Fibroblast of lung (primary cell): Measurements from ENCODE around the gene SMOC2. TPM values are rescaled to one million over a fixed set of nuclear protein-coding genes. Genes with fewer than 3 reads are reported as not detected.
"Not testable (repeated sequence)": the region's sequence is repeated elsewhere in the genome, so short reads cannot be mapped to it uniquely, and the experiment has no call there.

Experiments
- DNase-seq, 2 donors: peaks; one replicate each; pipeline versions ENCODE4 v3.0.0 to v3.0.0-alpha.2; 2010; ENCODE audit warnings: low read depth in 2 of 2
- H2AFZ ChIP-seq: 2 replicates; pipeline ENCODE4 v1.5.1; 2012; ENCODE audit warnings: low read length, control low read depth, inconsistent platforms
- H3K27ac ChIP-seq: 2 replicates; pipeline ENCODE4 v1.5.1; 2011; ENCODE audit warnings: low read length, control low read depth; ENCODE audit not compliant: insufficient read depth
- H3K27me3 ChIP-seq: 2 replicates; pipeline ENCODE4 v1.5.1; 2011; ENCODE audit warnings: mild to moderate bottlenecking, low read length; ENCODE audit not compliant: control insufficient read depth, insufficient read depth
- H3K36me3 ChIP-seq: 2 replicates; pipeline ENCODE4 v1.5.1; 2011; ENCODE audit warnings: low read length; ENCODE audit not compliant: control insufficient read depth, insufficient read depth
- H3K4me1 ChIP-seq: 2 replicates; pipeline ENCODE4 v1.5.1; 2011; ENCODE audit warnings: low read length; ENCODE audit not compliant: control insufficient read depth, insufficient read depth; ENCODE audit errors: extremely low read depth
- H3K4me2 ChIP-seq: 2 replicates; pipeline ENCODE4 v1.5.1; 2011; ENCODE audit warnings: low read length, control low read depth; ENCODE audit not compliant: insufficient read depth; ENCODE audit errors: extremely low read depth
- H3K4me3 ChIP-seq, 4 experiments: fragments of 200-600 bp in 1 of 4; sonication (generic) in 1 of 4; replicated peaks in 1 of 4; 2 replicates each; pipeline ENCODE4 v1.5.1; 2011 to 2016; ENCODE audit warnings: low read length in 4 of 4, low read depth in 3 of 4, mild to moderate bottlenecking in 3 of 4, control low read depth in 2 of 4, inconsistent platforms in 1 of 4, mixed read lengths in 1 of 4; ENCODE audit not compliant: insufficient read depth in 1 of 4; ENCODE audit errors: control extremely low read depth in 1 of 4
- H3K79me2 ChIP-seq: 2 replicates; pipeline ENCODE4 v1.5.1; 2012; ENCODE audit warnings: mild to moderate bottlenecking, low read length, inconsistent platforms; ENCODE audit not compliant: control insufficient read depth, insufficient read depth
- H3K9ac ChIP-seq: 2 replicates; pipeline ENCODE4 v1.5.1; 2011; ENCODE audit warnings: mild to moderate bottlenecking, low read length, control low read depth; ENCODE audit not compliant: insufficient read depth
- H3K9me3 ChIP-seq: 2 replicates; pipeline ENCODE4 v1.5.1; 2012; ENCODE audit warnings: low read depth, low read length; ENCODE audit not compliant: control insufficient read depth, insufficient read depth
- H4K20me1 ChIP-seq: 2 replicates; pipeline ENCODE4 v1.5.1; 2011; ENCODE audit warnings: low read length; ENCODE audit not compliant: control insufficient read depth, insufficient read depth; ENCODE audit errors: extremely low read depth
- CTCF ChIP-seq, 2 donors: IDR thresholded peaks in 1 of 2; conservative IDR thresholded peaks in 1 of 2; 1 replicate in 1 of 2; 2 replicates in 1 of 2; pipeline ENCODE4 v1.5.1; 2011 to 2012; ENCODE audit warnings: low read length in 2 of 2, control low read depth in 1 of 2, inconsistent platforms in 1 of 2, low read depth in 1 of 2, mild to moderate bottlenecking in 1 of 2
- EZH2 ChIP-seq: IDR thresholded peaks from 2 replicates; pipeline ENCODE4 v1.5.1; 2012; ENCODE audit warnings: low read length, control low read depth, mild to moderate bottlenecking; ENCODE audit errors: missing control alignments
- polyA plus RNA-seq, 2 donors: library from polyadenylated mRNA; depleted of rRNA in 1 of 2; stranded (reverse) in 1 of 2; unstranded in 1 of 2; fragments of >200 nt; gene quantifications; 2 replicates each; pipeline ENCODE4 v1.2.1, GENCODE V29; 2011 to 2012; ENCODE audit warnings: missing spikeins in 1 of 2
- total RNA-seq: library from RNA; depleted of rRNA; stranded (reverse); fragments of >200 nt; gene quantifications from 2 replicates; pipeline ENCODE4 v1.2.1, GENCODE V29; 2014

SMOC2 gene
- total and polyA plus RNA-seq, 2 donors (not counting 1 experiment from before 2014, with no cell fraction given), result not detected

- no peaks in the 10 kb centered on the region for H3K4me1 ChIP-seq
- no peak overlapping the region for H3K4me3 ChIP-seq
- TF ChIP-seq EZH2 (no peak), CTCF (conservative IDR thresholded peaks at IDR 0.05 in 1 of 2, IDR thresholded peaks at IDR 0.05 in 1 of 2; ENCODE audit: low read depth in 1 of 2, low read length in 2 of 2) (no peak)
- no peaks in the 10 kb centered on the region for H3K9me3 ChIP-seq
- no peak overlapping the region for H3K4me2 ChIP-seq
- no peaks in the 10 kb centered on the region for H3K27me3 ChIP-seq
- H3K36me3 ChIP-seq, result no peaks in the 10 kb centered on the region
- H4K20me1 ChIP-seq, result no peaks in the 10 kb centered on the region
- no peak for DNase-seq
- H3K9ac ChIP-seq, result no peak overlapping the region
- H2AFZ ChIP-seq, result no peak overlapping the region
- H3K79me2 ChIP-seq, result no peaks in the 10 kb centered on the region
- H3K27ac ChIP-seq, result no peak overlapping the region
Measured at GRCh38 chr6:168691774-168692173, 250.8 kb downstream of the SMOC2 start.

GRCh38 chr6:168692193-168692914, 251.4 kb downstream of the SMOC2 start:
- no peak overlapping the region for H3K4me3 ChIP-seq
- DNase-seq, result no peak
- H3K4me1 ChIP-seq, result no peaks in the 10 kb centered on the region
- no peak overlapping the region for H3K27ac ChIP-seq
- H2AFZ ChIP-seq, result no peak overlapping the region
- no peak overlapping the region for H3K4me2 ChIP-seq
- no peak overlapping the region for H3K9ac ChIP-seq
- no peaks in the 10 kb centered on the region for H3K9me3 ChIP-seq
- H3K79me2 ChIP-seq, result no peaks in the 10 kb centered on the region
- no peaks in the 10 kb centered on the region for H3K27me3 ChIP-seq
- no peaks in the 10 kb centered on the region for H4K20me1 ChIP-seq
- no peak for TF ChIP-seq CTCF (conservative IDR thresholded peaks at IDR 0.05 in 1 of 2, IDR thresholded peaks at IDR 0.05 in 1 of 2; ENCODE audit: low read depth in 1 of 2, low read length in 2 of 2)
- TF ChIP-seq EZH2, result no peak
- H3K36me3 ChIP-seq, result no peaks in the 10 kb centered on the region

- H3K79me2 ChIP-seq, H3K4me3 ChIP-seq, H3K9me3 ChIP-seq, DNase-seq, H3K27ac ChIP-seq, H3K36me3 ChIP-seq, H3K4me1 ChIP-seq, H4K20me1 ChIP-seq, H3K9ac ChIP-seq, H3K4me2 ChIP-seq, H2AFZ ChIP-seq, H3K27me3 ChIP-seq: not testable (repeated sequence)
Measured at GRCh38 chr6:168692915-168693257, 251.9 kb downstream of the SMOC2 start.

- H3K4me2 ChIP-seq, H3K36me3 ChIP-seq, H3K9me3 ChIP-seq, H3K4me3 ChIP-seq, H3K4me1 ChIP-seq, H3K9ac ChIP-seq, H2AFZ ChIP-seq, H3K27me3 ChIP-seq, DNase-seq, H3K79me2 ChIP-seq, H4K20me1 ChIP-seq, H3K27ac ChIP-seq: not testable (repeated sequence)
Measured at GRCh38 chr6:168694797-168695196, 253.8 kb downstream of the SMOC2 start.
